ENCODE measurements around the gene AJM1.

The AJM1 gene

DNA sequence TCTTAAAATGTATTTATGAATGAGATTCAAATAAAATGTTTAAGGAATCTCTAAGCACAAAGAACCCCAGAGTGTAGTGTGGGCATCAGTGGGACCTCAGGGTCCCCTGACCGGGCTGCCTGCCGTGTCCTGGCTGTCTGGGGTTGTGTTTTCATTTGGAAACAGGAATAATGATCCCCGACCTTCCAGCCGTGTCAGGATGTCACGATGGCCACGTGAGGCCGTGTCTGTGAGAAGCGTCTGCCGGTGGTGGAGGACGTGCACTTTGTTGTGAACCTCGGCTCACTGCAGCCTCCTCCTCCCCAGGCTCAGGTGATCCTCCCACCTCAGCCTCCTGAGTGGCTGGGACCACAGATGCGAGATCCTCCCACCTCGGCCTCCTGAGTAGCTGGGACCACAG, 48.4 kb downstream of the AJM1 start:
- peaks cover 36% of the 10 kb centered on the region for H3K36me3 ChIP-seq (replicated peaks; ENCODE audit: low read depth, low read length)
- no peaks in the 10 kb centered on the region for H3K4me1 ChIP-seq (ENCODE audit: low read length)
- no peak overlapping the region for H3K27ac ChIP-seq (ENCODE audit: low read length)
- H3K9ac ChIP-seq (ENCODE audit: low read length) = no peak overlapping the region
- no peaks in the 10 kb centered on the region for H3K27me3 ChIP-seq (ENCODE audit: low read depth, low read length)
- no peak overlapping the region for H2AFZ ChIP-seq (ENCODE audit: low read depth, low read length)
- no peak overlapping the region for H3K4me3 ChIP-seq (ENCODE audit: low read length)
- peaks cover 90% of the 10 kb centered on the region for H3K79me2 ChIP-seq (ENCODE audit: low read length)
- no peak overlapping the region for H3K4me2 ChIP-seq (ENCODE audit: low read length)
- H3K9me3 ChIP-seq (ENCODE audit: insufficient read depth, low read length) = no peaks in the 10 kb centered on the region
- H4K20me1 ChIP-seq (ENCODE audit: insufficient read depth, low read length) = peaks cover 56% of the 10 kb centered on the region
- TF ChIP-seq, protein P1, sequence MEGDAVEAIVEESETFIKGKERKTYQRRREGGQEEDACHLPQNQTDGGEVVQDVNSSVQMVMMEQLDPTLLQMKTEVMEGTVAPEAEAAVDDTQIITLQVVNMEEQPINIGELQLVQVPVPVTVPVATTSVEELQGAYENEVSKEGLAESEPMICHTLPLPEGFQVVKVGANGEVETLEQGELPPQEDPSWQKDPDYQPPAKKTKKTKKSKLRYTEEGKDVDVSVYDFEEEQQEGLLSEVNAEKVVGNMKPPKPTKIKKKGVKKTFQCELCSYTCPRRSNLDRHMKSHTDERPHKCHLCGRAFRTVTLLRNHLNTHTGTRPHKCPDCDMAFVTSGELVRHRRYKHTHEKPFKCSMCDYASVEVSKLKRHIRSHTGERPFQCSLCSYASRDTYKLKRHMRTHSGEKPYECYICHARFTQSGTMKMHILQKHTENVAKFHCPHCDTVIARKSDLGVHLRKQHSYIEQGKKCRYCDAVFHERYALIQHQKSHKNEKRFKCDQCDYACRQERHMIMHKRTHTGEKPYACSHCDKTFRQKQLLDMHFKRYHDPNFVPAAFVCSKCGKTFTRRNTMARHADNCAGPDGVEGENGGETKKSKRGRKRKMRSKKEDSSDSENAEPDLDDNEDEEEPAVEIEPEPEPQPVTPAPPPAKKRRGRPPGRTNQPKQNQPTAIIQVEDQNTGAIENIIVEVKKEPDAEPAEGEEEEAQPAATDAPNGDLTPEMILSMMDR (IDR thresholded peaks at IDR 0.05; ENCODE audit: low read depth, low read length) = no peak
- no peak for TF ChIP-seq EZH2phosphoT487 (IDR thresholded peaks at IDR 0.05; ENCODE audit: low read depth)

Measured in OCI-LY3 (cell line).